GM19455 (cell line): ENCODE data around the gene KDM3A.
"Not testable (repeated sequence)": the region's sequence is repeated elsewhere in the genome, so short reads cannot be mapped to it uniquely, and the experiment has no call there.

ENCODE experiments used
- ATAC-seq: cut with Tn5 transposase; IDR thresholded peaks from one replicate; pipeline ENCODE4 v1.9.1; 2021; ENCODE audit not compliant: unreplicated experiment

KDM3A gene

DNA sequence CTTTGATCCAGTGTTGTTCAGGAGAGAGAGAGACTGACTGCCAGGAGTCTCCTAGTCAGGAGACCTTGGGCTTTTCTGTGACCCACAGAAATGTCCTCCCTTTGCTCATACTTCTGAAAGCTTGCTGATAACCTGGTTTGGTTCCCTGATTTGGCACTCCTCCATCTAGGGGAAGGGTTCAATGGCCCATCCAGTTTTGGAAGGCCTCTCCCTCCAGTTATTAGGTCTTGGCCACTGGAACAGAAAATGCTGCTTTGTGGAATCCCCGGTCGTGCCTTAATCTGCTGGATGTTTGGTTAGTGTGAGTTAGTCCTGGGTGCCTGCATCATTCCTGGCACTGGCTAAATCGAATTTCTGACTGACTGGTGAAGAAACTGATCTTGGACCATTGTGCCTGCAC lies 35.7 kb downstream of the KDM3A start:
- ATAC-seq = no peak

DNA sequence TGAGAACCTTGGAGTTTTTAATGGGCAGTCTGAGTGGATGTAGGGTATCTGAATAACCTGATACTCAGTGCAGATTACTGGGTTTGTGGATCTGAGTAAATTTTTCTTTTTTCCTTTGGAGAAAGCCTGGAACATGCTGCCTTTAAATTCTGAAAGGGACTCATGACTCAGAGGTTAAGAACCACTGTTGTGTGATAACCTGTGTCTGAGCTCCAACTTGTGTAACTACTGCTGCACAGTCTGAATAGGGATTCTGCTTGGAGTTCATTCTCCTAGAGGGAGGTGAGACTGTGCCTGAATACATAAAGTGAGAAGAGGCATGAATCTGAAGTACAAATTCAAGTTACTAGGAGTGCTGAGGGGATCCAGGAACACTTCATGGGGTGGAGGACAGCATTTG lies 36.2 kb downstream of the KDM3A start:
- no peak for ATAC-seq

DNA sequence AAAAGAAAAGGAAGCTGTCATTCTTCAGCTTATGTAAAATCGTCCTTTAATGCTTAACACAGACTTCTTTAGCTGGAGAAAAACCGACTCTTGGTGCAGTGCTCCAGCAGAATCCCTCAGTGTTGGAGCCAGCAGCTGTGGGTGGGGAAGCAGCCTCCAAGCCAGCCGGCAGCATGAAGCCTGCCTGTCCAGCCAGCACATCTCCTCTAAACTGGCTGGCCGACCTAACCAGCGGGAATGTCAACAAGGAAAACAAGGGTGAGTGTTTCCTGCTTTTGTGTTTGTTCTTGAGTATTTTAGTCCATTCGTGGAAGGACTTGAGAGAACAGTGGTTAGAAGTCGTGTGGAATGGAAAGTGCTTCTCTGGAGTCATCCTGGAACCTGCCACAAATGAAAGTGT lies 38.9 kb downstream of the KDM3A start:
- no peak for ATAC-seq

DNA sequence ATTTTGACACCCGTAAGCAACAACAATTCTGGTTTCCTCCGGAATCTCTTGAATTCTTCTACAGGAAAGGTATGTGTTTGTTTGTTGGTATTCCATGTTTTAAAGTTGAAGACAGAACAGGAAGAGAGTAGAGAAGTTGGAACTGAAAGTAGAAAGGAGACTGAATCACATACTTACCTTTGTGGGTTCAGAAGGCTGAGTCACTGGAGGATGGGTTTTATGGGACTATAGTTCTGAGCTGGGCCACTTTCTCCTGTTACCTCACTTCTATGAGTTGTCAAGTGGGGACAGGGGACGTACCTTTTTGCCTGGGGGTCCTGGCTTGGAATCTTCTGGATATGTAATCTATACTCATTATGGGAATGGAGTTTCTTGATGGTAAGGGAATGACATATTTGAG lies 40.9 kb downstream of the KDM3A start:
- ATAC-seq = no peak

DNA sequence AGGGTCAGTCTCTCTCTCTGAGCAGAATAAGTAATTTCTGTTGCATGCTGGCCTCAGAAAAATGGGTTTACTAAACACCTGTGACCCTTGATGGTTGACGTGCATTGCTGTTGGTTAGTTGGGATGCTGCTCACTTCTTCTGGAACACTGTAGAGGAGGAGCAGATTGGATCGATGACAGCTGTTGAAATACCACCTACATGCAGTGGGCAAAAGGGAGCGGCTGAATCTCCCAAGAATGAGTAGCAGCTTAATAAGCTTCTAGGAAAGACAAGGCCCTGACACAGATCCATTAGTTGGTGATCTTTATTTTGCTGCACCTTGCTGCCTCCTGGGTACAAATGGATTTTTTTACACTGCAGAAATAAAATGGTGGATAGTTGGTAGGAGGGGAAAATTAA lies 43.2 kb downstream of the KDM3A start:
- no peak for ATAC-seq

DNA sequence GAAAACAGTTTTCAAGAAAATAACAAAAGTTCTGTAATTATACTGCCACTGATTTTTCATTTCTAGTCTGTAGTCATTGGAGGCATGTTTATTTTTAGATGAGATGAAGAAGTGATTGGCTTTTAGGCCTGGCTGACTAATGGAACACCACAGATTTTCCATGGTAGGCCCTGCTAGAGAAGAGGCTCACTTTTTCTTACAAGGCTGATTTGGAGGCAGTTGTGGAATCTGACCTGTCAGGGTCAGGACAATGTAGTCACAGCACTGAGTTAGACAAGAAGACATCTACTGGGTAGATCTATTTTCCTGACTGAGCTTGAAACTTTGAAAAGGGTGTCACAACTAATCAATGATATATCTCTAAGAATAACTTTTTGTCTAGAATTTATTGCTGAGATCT lies 43.9 kb downstream of the KDM3A start:
- ATAC-seq = no peak

DNA sequence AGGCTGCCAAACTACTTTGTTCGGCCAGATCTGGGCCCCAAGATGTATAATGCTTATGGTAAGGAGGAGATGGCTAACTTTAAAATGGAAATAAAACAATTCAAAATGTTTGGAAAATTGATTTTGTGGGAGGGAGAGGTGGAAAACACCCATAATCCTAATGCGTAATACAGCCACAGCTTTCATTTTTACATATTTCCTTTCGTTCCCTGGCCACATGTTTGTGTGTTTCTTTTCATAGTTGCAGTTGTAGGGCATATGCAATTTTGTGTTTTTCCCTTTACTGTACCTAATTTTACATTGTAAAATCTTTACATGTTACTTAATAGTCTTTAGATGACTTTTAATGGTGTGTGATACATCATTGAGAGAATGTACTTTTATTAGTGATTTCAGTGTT lies 44.6 kb downstream of the KDM3A start:
- no peak for ATAC-seq

DNA sequence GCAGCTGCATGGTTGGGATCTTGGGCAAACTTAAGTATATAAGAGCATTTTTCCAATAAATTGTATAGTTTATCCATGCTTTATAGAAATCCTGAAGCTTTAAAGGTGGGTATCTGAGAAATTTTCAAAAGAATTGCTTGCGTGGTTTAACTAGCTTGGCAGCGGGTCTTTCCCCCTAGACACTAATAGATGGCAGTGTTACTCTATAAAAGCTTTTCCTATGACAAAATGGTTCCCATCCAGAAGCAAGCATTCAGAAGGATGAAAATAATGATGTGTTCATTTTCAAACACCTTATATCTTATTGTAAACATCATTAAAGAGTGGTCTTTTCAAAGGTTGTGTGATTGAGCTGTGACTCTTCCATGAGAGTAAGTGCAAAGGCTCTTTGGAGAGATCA lies 45.9 kb downstream of the KDM3A start:
- ATAC-seq = no peak

DNA sequence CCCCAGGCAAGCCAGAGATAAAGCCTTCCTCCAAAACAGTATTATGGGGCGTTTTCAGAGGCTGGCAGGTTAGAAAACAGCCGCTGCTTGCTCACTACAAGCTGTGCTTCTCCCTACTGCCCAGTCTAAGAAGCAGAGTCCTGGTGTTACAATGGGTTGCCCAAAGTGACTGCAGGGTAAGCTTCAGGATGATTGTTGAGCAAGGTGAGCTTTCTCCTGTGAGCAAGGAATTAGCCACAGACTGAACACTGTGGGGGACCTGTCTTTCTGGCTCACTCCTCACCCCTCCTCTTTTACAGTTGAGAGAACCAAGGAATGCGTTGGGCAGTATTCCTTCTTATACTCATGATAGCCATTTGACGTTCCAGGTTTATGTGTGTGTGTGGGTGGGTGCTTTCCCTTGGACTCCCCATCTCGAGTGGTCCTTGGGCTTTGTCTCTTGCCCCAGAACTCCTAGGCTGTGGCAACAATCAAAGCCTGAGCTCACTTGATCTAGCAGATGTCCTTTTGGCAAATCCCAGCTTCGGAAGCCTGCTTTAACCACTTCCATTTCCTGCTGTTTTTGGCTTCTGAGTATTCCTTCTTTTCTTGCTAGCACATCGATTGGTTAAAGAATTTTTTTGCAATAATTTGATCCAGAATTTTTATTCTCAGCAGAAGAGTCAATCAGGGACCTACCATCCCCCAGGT lies 47.5 kb downstream of the KDM3A start:
- no peak for ATAC-seq

DNA sequence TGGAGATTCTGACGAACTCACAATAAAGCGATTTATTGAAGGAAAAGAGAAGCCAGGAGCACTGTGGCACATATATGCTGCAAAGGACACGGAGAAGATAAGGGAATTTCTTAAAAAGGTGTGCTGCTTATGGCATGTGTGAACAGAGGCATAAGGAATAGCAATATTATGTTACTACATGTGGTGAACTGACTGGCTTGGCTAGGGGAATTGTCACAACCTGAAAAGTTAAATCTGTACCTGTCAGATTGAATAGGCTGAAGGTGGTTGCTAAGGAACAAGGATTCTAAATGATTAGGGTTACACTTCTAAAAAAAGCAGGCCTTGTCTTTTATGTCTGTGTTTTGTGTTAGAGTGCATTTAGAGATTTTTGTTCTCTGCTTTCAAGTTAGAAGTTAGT lies 48.4 kb downstream of the KDM3A start:
- no peak for ATAC-seq

DNA sequence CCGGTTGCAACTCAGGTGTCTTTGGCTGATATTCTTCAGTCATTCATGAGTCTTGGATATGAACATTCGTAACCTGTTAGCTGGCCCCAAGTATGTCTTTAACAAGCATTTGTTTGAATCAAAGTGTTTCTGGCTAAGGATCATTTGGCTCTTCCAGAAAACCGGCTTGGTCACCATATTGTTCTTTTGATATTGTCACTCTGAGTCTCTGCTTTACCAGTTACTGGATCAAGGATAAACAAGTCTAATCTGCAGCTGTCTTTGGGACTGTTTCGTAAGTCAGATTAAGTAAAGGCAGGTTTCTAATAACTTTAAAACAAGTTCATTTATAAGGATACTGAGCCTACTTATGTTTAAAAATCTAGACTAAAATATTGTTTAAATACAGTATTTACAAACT lies 49.1 kb downstream of the KDM3A start:
- no peak for ATAC-seq

DNA sequence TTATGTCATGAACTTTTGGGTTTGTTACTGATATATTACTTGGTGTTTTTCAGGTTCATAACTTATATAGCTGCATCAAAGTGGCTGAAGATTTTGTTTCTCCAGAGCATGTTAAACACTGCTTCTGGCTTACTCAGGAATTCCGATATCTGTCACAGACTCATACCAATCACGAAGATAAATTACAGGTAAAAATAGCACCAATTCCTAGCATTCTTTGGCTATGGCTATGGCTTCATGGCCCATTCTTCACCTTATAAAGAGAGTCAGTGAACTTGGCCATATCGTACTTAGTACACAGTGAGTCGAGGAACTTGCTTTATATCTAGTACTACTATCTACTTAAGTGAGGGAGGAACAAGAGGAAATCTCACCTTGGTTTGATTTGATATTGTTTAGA lies 49.9 kb downstream of the KDM3A start:
- no peak for ATAC-seq

DNA sequence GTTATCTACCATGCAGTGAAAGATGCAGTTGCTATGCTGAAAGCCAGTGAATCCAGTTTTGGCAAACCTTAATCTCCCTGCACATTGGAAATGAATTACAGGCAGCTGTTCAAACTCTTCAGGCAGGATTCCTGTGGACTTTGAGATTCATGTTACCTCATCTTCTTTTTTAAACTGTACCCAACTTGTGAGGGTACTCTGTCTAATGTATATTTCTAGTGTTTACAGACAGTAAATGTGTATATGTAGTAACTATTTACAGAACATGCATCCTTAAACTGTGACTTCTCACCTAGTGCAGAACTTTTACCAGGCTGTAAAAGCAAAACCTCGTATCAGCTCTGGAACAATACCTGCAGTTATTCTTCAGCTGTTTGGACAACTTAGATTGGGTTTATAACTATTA lies 50.9 kb downstream of the KDM3A start:
- no peak for ATAC-seq

DNA sequence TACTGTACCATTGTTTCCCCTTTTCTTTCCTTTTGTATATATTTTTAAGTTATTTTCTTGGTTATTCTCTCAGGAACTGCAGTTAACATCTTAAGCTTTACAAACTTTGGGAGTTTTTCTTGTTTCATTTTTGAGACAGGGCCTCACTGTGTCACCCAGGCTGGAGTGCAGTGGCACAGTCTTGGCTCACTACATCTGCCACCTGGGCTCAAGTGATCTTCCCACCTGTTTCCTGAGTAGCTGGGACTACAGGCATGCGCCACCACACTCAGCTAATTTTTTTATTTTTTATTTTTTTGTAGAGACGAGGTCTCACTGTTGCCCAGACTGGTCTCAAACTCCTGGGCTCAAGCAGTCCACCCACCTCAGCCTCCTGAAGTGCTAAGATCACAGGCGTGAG lies 55.2 kb downstream of the KDM3A start:
- ATAC-seq = not testable (repeated sequence)

DNA sequence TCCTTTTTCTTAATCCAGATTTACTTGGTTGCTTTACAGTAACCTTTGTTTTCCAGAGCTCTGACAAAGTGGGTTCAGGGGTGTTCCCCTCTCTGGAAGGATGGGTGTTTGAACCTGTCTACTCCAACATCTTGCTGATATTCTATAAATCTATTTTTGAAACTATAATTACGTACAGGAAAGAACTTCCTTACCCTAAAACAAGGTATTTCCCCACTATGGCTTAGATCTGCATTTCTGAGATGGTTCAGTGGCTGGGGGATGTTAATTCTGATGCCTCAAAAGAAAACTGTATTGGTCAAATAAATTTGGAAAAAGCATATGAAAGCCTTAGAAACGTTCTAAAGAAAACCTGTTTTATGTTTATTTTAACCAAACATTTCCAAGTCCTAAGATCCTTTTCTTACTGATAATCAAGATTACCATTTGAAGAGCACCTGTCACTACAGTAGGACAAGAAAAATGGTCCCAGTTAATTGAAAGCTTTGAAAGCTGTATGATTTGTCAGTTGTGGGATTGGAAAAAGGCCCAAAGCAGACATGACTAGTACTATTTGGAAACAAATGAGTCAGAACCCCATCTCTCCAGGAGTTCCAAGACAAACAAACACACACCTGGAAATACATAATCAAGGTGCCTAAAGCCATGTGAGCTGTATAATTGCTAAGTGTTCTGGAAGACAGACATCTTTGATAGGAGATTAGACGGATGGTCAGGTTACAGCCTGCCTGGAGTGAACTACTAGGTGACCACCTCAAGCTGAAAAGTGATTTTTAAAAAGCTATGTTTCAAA lies 57.5 kb downstream of the KDM3A start:
- no peak for ATAC-seq

DNA sequence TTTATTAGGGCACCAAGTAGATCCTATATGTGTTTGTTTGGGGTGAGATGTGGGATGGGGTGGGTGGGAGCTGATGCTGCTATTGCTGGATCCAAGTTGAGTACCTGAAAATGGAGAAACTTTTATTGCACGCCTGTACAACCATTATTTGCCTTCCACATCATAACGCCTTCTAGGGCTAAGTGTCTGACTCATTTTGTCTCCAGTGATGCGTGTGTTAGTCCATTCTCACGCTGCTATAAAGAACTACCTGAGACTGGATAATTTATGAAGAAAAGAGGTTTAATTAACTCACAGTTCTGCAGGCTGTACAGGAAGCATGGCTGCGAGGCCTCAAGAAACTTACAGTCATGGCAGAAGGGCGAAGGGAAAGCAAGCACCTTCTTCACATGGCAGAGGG lies 58.2 kb downstream of the KDM3A start:
- ATAC-seq = no peak

DNA sequence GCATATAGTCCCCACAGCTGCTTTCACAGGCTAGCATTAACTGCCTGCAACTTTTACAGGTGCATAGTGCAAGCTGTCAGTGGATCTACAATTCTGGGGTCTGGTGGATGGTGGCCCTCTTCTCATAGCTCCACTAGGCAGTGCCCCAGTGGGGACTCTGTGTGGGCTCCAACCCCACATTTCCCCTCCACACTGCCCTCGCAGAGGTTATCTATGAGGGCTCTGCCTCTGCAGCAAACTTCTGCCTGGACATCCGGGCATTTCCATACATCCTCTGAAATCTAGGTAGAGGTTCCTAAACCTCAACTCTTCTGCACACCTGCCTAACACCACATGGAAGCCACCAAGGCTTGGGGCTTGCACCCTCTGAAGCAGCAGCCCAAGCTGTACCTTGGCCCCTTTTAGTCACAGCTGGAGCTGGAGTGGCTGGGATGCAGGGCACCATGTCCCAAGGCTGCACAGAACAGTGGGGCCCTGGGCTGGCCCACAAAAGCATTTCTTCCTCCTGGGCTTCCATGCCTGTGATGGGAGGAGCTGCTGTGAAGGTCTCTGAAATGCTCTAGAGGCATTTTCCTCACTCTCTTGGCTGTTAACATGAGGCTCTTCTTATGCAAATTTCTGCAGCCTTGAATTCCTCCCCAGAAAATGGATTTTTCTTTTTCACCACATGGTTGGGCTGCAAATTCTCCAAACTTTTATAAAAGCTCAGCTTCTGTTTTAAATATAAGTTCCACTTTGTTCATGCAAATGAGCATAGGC lies 59.3 kb downstream of the KDM3A start:
- ATAC-seq = no peak

DNA sequence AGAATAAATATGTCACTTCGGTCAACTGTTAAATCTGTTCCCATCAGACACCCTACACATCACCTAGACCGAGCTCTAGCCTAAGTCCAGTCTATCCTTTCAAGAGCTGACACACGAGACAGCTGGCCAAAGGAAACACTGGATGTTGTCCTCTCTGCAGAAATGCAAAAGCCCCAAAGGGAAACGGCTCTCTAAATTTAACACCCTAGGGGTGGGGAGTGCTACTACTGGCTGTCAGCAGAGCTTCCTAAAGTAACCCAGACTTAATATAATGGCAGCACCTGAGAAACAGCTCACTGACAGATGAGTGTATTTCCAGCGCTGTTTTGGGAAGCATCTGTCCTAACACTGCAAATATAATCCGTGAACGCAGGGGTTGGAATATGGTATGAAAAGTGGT lies 66.4 kb downstream of the KDM3A start:
- no peak for ATAC-seq

DNA sequence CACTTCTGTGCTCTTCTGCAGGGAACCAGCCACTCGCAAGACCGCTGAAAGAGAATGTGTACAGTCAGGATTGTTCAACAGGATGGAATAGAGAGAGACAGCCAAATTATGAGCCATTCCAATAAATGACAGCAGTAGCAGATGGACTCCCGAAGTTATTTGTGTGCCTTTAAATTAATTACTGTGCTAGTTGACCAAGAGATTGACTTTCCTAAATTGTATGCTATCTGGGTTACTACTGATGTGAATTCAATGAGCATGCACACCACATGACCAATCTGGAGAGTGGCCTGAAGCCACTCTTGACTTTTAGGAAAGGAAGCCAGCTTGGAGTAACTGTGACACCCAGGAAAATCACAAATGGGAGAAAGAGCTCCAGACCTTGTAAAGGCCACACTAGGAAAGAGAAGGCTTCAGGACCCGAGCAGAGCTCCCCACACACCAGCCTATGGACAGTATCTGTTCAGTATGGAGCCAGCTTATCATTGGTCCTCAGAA lies 69.3 kb downstream of the KDM3A start:
- ATAC-seq = no peak

DNA sequence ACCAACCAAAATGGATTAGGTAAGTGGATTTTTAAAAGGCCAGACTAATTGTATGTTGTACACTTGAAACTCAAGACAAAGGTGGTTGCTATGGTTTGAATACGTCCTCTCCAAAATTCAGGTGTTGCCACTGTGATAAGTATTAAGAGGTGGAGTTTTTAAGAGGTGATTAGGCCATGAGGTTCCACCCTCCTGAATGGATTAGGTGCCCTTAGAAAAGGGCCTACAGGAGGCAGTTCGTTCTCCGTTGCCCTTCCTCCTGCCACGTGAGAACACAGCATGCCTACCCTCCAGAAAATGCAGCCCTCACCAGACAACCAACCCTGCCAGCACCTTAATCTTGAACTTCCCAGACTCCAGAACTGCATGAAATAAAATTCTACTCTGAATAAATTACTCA lies 70.9 kb downstream of the KDM3A start:
- no peak for ATAC-seq

DNA sequence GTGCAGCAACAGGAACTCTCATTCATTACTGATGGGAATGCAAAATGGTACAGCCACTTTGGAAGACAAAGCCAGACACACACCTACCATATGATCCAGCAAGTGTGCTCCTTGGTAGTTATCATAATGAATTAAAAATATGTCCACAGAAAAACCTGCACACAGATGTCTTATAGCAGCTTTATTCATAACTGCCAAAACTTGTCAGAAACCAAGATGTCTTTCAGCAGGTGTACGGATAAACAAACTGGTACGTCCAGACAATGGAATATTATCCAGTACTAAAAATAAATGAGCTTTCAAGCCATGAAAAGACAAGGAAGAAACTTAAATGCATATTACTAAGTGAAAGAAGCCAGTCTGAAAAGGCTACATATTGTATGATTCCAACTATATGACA lies 71.7 kb downstream of the KDM3A start:
- ATAC-seq = no peak
